Activated B cell treated with CpG ODN at 0.5 μM for 24 hours (primary cell): ENCODE results near the gene TAC3. TPM values are rescaled to one million over a fixed set of nuclear protein-coding genes. Genes with fewer than 3 reads are reported as not detected.
A peak's percentile ranks its signal among the peaks of the same experiment; 100 is the strongest.

Experiments used
- ATAC-seq: fragments of 200-7000 bp; cut with Tn5 transposase; one replicate; pipeline ENCODE4 v1.10.0; 2021; ENCODE audit warnings: low read depth, mild to moderate bottlenecking, moderate library complexity
- CTCF ChIA-PET: fragments of 350-600 bp; sonication (Branson Sonifier 250); formaldehyde crosslinking; loops from one replicate; lab custom pipeline; 2021; ENCODE audit warnings: antibody characterized with exemption; lab: Charles Lee
- POLR2A ChIA-PET: fragments of 350-600 bp; sonication (Branson Sonifier 250); formaldehyde crosslinking; loops from one replicate; lab custom pipeline; 2021; ENCODE audit warnings: antibody characterized with exemption; lab: Charles Lee
- DNase-seq: peaks from one replicate; pipeline ENCODE4 v3.0.0; 2022
- H3K27ac Mint-ChIP-seq: one replicate; pipeline ENCODE4 v1.8.0; 2020; ENCODE audit warnings: mixed read lengths
- H3K27me3 Mint-ChIP-seq: one replicate; pipeline ENCODE4 v1.8.0; 2021; ENCODE audit warnings: mixed read lengths
- H3K36me3 Mint-ChIP-seq: one replicate; pipeline ENCODE4 v1.8.0; 2021; ENCODE audit warnings: low read depth, mixed read lengths
- H3K4me1 Mint-ChIP-seq: one replicate; pipeline ENCODE4 v1.8.0; 2021; ENCODE audit warnings: mixed read lengths
- H3K4me3 Mint-ChIP-seq: one replicate; pipeline ENCODE4 v1.8.0; 2020; ENCODE audit warnings: mild to moderate bottlenecking, mixed read lengths
- H3K9me3 Mint-ChIP-seq: one replicate; pipeline ENCODE4 v1.8.0; 2020; ENCODE audit warnings: mixed read lengths
- CTCF ChIP-seq: fragments of 200-600 bp; IDR thresholded peaks from one replicate; pipeline ENCODE4 v1.8.0; 2022; ENCODE audit warnings: antibody characterized with exemption, mild to moderate bottlenecking
- intact Hi-C: fragments of 100-400 bp; cut with micrococcal nuclease; formaldehyde crosslinking; loops from one replicate; pipeline ENCODE4 v1.15.1; 2024
- total RNA-seq: library from RNA; stranded (reverse); gene quantifications from 2 replicates; pipeline ENCODE4 v1.2.3, GENCODE V29; 2022

The TAC3 gene
- total RNA-seq, 1 donor from 2014 or later = not detected

DNA sequence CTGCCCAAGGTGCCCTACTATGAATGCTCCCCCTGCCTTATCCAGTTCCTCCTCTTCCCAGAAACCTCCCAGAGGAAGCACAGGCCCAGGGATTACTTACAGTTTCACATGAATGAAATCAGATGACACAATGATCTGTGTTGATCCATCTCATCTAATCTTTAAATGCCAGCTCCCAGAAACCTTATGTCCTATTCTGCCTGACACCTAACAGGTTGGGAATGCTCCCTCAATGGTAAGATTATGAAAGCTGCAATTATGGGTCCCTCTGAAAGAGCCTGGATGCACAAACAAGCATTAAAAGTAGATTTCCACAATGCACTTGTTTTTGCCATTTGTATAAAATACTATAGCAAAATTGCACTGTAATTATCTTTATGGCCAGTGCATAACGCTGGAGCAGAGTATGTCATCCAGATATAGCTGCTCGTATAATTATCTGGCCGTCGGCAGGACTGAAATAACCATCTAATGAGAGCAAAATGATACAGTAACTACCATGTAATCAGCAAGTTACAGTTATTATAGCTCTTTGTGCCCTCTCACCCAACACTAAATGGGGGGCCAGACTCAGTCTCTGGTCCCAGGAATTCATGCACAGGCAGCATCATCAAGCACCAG lies 5.6 kb downstream of the TAC3 start:
- TF ChIP-seq CTCF = no peak
- ATAC-seq = no peak
- no peak for DNase-seq
- H3K27me3 Mint-ChIP-seq = no peaks in the 10 kb centered on the region
- peaks cover under 1% of the 10 kb centered on the region for H3K36me3 Mint-ChIP-seq
- no peak overlapping the region for H3K27ac Mint-ChIP-seq
- ChIA-PET CTCF (interaction anchor here (1.4 to 9.6 kb wide), 3 partner anchors 20 to 172 kb away, joined by 3 to 89 read pairs (median 4); no protein-coding TSS in a partner anchor), POLR2A (interaction anchor here (0.6 to 1.1 kb wide), 2 partner anchors 100 to 260 kb away, joined by 3 to 4 read pairs; partner anchors contain the start of gene STAT6)
- intact Hi-C loops = no loop called here
- H3K4me3 Mint-ChIP-seq = no peak overlapping the region
- peaks cover 31% of the 10 kb centered on the region for H3K4me1 Mint-ChIP-seq
- H3K9me3 Mint-ChIP-seq = no peaks in the 10 kb centered on the region

GRCh38 chr12:57009949-57010626 lies 6.2 kb downstream of the TAC3 start:
- no peak overlapping the region for H3K4me3 Mint-ChIP-seq
- no peak overlapping the region for H3K27ac Mint-ChIP-seq
- intact Hi-C loops = loop anchor here (5.0 kb wide), 2 partner anchors 232 to 253 kb away; no protein-coding TSS in a partner anchor
- peaks cover 2% of the 10 kb centered on the region for H3K36me3 Mint-ChIP-seq
- no peaks in the 10 kb centered on the region for H3K9me3 Mint-ChIP-seq
- TF ChIP-seq CTCF = no peak
- ATAC-seq (no peak), DNase-seq (no peak)
- CTCF ChIA-PET = interaction anchor here (1.5 to 9.6 kb wide), 2 partner anchors 50 to 173 kb away, joined by 4 to 89 read pairs; no protein-coding TSS in a partner anchor
- no peaks in the 10 kb centered on the region for H3K27me3 Mint-ChIP-seq
- POLR2A ChIA-PET = no interaction called here
- H3K4me1 Mint-ChIP-seq = peaks cover 38% of the 10 kb centered on the region

- Mint-ChIP-seq H3K9me3 (no peaks in the 10 kb centered on the region), H3K27me3 (no peaks in the 10 kb centered on the region), H3K27ac (no peak overlapping the region), H3K4me1 (peaks cover 44% of the 10 kb centered on the region), H3K4me3 (peak overlapping the region; percentile 60), H3K36me3 (peaks cover 16% of the 10 kb centered on the region)
- POLR2A ChIA-PET = interaction anchor here (1.0 to 2.7 kb wide), 2 partner anchors 104 to 282 kb away, joined by 4 to 26 read pairs; partner anchors contain the start of gene STAT6
- DNase-seq (no peak), ATAC-seq (no peak)
- intact Hi-C loops = loop anchor here (1.0 to 5.0 kb wide), 5 partner anchors 54 to 251 kb away; no protein-coding TSS in a partner anchor
- no peak for TF ChIP-seq CTCF
- CTCF ChIA-PET = interaction anchor here (0.6 to 9.6 kb wide), 6 partner anchors 27 to 104 kb away, joined by 3 to 89 read pairs (median 5); partner anchors contain the start of gene STAT6
Observed at GRCh38 chr12:57008178-57008577, 8.2 kb downstream of the TAC3 start.

DNA sequence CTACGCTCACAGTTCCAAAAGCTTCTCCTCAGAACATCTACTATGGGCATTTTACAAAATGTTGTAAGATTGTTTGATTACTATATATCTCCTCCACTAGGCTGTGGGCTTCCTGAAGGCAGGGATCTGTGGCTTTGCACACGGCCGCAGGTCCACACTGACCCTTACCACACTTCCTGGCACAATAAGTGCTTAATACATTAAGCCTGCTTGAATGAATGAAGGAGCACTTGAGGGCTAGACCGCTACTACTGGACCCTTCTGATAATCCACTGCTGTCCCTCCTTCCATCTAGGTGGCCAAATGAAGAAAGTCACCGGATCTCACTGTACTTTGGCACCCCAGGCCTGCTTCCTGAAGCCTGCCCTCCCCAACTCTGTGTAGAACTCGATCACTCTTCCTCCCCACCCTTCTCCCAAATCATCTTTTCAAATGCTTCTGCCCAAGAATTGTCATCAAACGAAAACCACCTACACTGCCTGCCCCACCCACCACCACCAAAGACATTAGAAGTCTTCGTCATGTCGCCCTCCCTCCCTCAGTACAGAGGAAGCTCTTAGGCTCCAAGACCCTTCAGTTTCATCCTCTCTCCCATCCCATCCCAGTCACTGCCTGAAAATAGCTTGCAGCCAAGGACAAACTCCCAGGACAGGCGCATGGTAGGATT lies 9.4 kb downstream of the TAC3 start:
- H3K4me3 Mint-ChIP-seq = peak overlapping the region; percentile 83
- DNase-seq (no peak), ATAC-seq (no peak)
- no peaks in the 10 kb centered on the region for H3K9me3 Mint-ChIP-seq
- H3K27ac Mint-ChIP-seq = peak overlapping the region; percentile 82
- ChIA-PET POLR2A (interaction anchor here (0.6 to 2.7 kb wide), 3 partner anchors 104 to 108 kb away, joined by 3 to 26 read pairs (median 3); partner anchors contain the start of gene STAT6), CTCF (interaction anchor here (1.1 to 9.6 kb wide), 5 partner anchors 9 to 105 kb away, joined by 3 to 89 read pairs (median 12); partner anchors contain the start of genes STAT6 and TAC3)
- H3K36me3 Mint-ChIP-seq = peaks cover 28% of the 10 kb centered on the region
- TF ChIP-seq CTCF = no peak
- H3K4me1 Mint-ChIP-seq = peaks cover 35% of the 10 kb centered on the region
- no peaks in the 10 kb centered on the region for H3K27me3 Mint-ChIP-seq
- intact Hi-C loops = loop anchor here (2.0 to 5.0 kb wide), 3 partner anchors 20 to 250 kb away; no protein-coding TSS in a partner anchor
